ENCODE results near the gene CTAGE1. TPM values are rescaled to one million over a fixed set of nuclear protein-coding genes. Genes with fewer than 3 reads are reported as not detected.

Gene CTAGE1
- total and polyA plus RNA-seq, 3 donors from 2014 or later = 4.2 to 19.6 (median 5.2) TPM

- no peak for DNase-seq
- Histone ChIP-seq H3K27me3 (no peaks in the 10 kb centered on the region), H3K27ac (no peak overlapping the region), H3K9me3 (no peaks in the 10 kb centered on the region), H3K4me3 (no peak overlapping the region), H3K36me3 (ENCODE audit: low read depth, missing control alignments) (no peaks in the 10 kb centered on the region), H3K4me1 (no peaks in the 10 kb centered on the region)
- intact Hi-C loops (cut with DNase I; ENCODE audit: low total_unique reads) = no loop called here
- TF ChIP-seq CTCF (IDR thresholded peaks at IDR 0.05) (no peak), POLR2A (IDR thresholded peaks at IDR 0.05) (no peak)
Observed at GRCh38 chr18:22439447-22439846, 21.7 kb upstream of the CTAGE1 start.

GRCh38 chr18:22436136-22436535 lies 18.4 kb upstream of the CTAGE1 start:
- Histone ChIP-seq H3K9me3 (no peaks in the 10 kb centered on the region), H3K27me3 (no peaks in the 10 kb centered on the region), H3K4me1 (no peaks in the 10 kb centered on the region), H3K27ac (no peak overlapping the region), H3K36me3 (ENCODE audit: low read depth, missing control alignments) (no peaks in the 10 kb centered on the region), H3K4me3 (no peak overlapping the region)
- intact Hi-C loops (cut with DNase I; ENCODE audit: low total_unique reads) = no loop called here
- DNase-seq = no peak
- WGBS, 2 donors = 90 to 91% methylated on average over 4 of the region's 4 CpGs
- no peak for TF ChIP-seq CTCF (IDR thresholded peaks at IDR 0.05)
- TF ChIP-seq POLR2A (IDR thresholded peaks at IDR 0.05) = no peak

- Histone ChIP-seq H3K27ac (no peak overlapping the region), H3K27me3 (no peaks in the 10 kb centered on the region), H3K9me3 (no peaks in the 10 kb centered on the region), H3K4me3 (no peak overlapping the region), H3K4me1 (no peaks in the 10 kb centered on the region), H3K36me3 (ENCODE audit: low read depth, missing control alignments) (no peaks in the 10 kb centered on the region)
- TF ChIP-seq CTCF (IDR thresholded peaks at IDR 0.05) (no peak), POLR2A (IDR thresholded peaks at IDR 0.05) (no peak)
- intact Hi-C loops (cut with DNase I; ENCODE audit: low total_unique reads) = no loop called here
- DNase-seq = no peak
- WGBS, 2 donors = 85 to 87% methylated on average over 5 of the region's 5 CpGs
Observed at GRCh38 chr18:22434973-22435608, 17.4 kb upstream of the CTAGE1 start.

GRCh38 chr18:22433956-22434355 lies 16.2 kb upstream of the CTAGE1 start:
- Histone ChIP-seq H3K36me3 (ENCODE audit: low read depth, missing control alignments) (no peaks in the 10 kb centered on the region), H3K4me1 (no peaks in the 10 kb centered on the region), H3K27ac (no peak overlapping the region), H3K27me3 (no peaks in the 10 kb centered on the region), H3K4me3 (no peak overlapping the region), H3K9me3 (no peaks in the 10 kb centered on the region)
- DNase-seq = no peak
- 63 to 73% methylated on average over 7 of the region's 7 CpGs for WGBS, 2 donors
- TF ChIP-seq CTCF (IDR thresholded peaks at IDR 0.05) (no peak), POLR2A (IDR thresholded peaks at IDR 0.05) (no peak)
- intact Hi-C loops (cut with DNase I; ENCODE audit: low total_unique reads) = no loop called here

- Histone ChIP-seq H3K4me1 (no peaks in the 10 kb centered on the region), H3K9me3 (no peaks in the 10 kb centered on the region), H3K27ac (no peak overlapping the region), H3K27me3 (no peaks in the 10 kb centered on the region), H3K36me3 (ENCODE audit: low read depth, missing control alignments) (no peaks in the 10 kb centered on the region), H3K4me3 (no peak overlapping the region)
- intact Hi-C loops (cut with DNase I; ENCODE audit: low total_unique reads) = no loop called here
- DNase-seq = peak; percentile 32
- WGBS, 2 donors = 27 to 29% methylated on average over 13 of the region's 13 CpGs
- no peak for TF ChIP-seq CTCF (IDR thresholded peaks at IDR 0.05)
Observed at GRCh38 chr18:22432657-22433137, 15.0 kb upstream of the CTAGE1 start.
